PC-3 (cell line): ENCODE results near the gene DNAJC8.

Source experiments
- CTCF ChIP-seq: fragments of 300-600 bp; sonication (generic); conservative IDR thresholded peaks from 2 replicates; pipeline ENCODE4 v1.5.1; 2017; ENCODE audit warnings: antibody characterized with exemption, low read depth, mild to moderate bottlenecking, low read length
- EZH2 ChIP-seq: fragments of 300-600 bp; sonication (generic); IDR thresholded peaks from one replicate; pipeline ENCODE4 v1.6.1; 2017; ENCODE audit warnings: antibody characterized with exemption, mild to moderate bottlenecking, low read length; ENCODE audit not compliant: unreplicated experiment
- EZH2phosphoT487 ChIP-seq: fragments of 300-600 bp; sonication (generic); IDR thresholded peaks from 2 replicates; pipeline ENCODE4 v1.6.1; 2018; ENCODE audit warnings: mild to moderate bottlenecking, antibody characterized with exemption, low read length, borderline replicate concordance

- TF ChIP-seq EZH2 = no peak
- TF ChIP-seq CTCF = peak; percentile 91
- TF ChIP-seq EZH2phosphoT487 = no peak
Measured at GRCh38 chr1:28208818-28209441, 23.9 kb downstream of the DNAJC8 start.
